Testis (tissue), 3 donors: Measurements from ENCODE around the gene NECAB3. TPM values are rescaled to one million over a fixed set of nuclear protein-coding genes. Genes with fewer than 3 reads are reported as not detected.

Experiments
- DNase-seq: peaks from one replicate; pipeline ENCODE4 v3.0.0-alpha.2; 2019
- H3K27ac ChIP-seq, 2 donors: fragments of 200-600 bp; sonication (generic); one replicate each; pipeline ENCODE4 v1.5.1; 2019
- H3K27me3 ChIP-seq: fragments of 200-600 bp; sonication (generic); one replicate; pipeline ENCODE4 v1.5.1; 2019
- H3K36me3 ChIP-seq: fragments of 200-600 bp; sonication (generic); one replicate; pipeline ENCODE4 v1.5.1; 2017; ENCODE audit warnings: low read depth; ENCODE audit errors: missing control alignments
- H3K4me1 ChIP-seq: fragments of 200-600 bp; sonication (generic); one replicate; pipeline ENCODE4 v1.5.1; 2019
- H3K4me3 ChIP-seq, 2 donors: fragments of 200-600 bp; sonication (generic); one replicate each; pipeline ENCODE4 v1.5.1; 2017 to 2019
- H3K9me3 ChIP-seq: fragments of 200-600 bp; sonication (generic); one replicate; pipeline ENCODE4 v1.5.1; 2017
- CTCF ChIP-seq, 3 experiments: fragments of 450-650 bp in 2 of 3; fragments of 200-600 bp in 1 of 3; sonication (generic) in 1 of 3; IDR thresholded peaks; one replicate each; pipeline ENCODE4 v1.5.1; 2016 to 2019; ENCODE audit warnings: antibody characterized with exemption in 3 of 3, mild to moderate bottlenecking in 2 of 3, moderate library complexity in 1 of 3
- POLR2A ChIP-seq: fragments of 450-650 bp; IDR thresholded peaks from one replicate; pipeline ENCODE4 v1.6.1; 2017; ENCODE audit warnings: antibody characterized with exemption, mild to moderate bottlenecking, moderate library complexity
- WGBS, 2 donors: methylation state at CpG; one replicate each; pipeline ENCODE4 v1.1.5; 2018; 5-methylcytosine and 5-hydroxymethylcytosine counted together
- intact Hi-C: fragments of 100-400 bp; cut with DNase I; formaldehyde crosslinking; loops from one replicate; pipeline ENCODE4 v1.15.1; 2023; ENCODE audit warnings: low total_unique reads
- polyA plus RNA-seq: library from polyadenylated mRNA; stranded (reverse); fragments of 350-450 nt; fragmentation: Illumina TruSeq; extraction: RNeasy Lipid Tissue Mini Kit (QIAGEN cat#74804); gene quantifications from one replicate; pipeline ENCODE4 v1.2.3, GENCODE V29; 2014; ENCODE audit warnings: low read depth, low replicate concordance; ENCODE audit not compliant: insufficient read depth
- total RNA-seq, 2 donors: library from RNA; depleted of rRNA; stranded (reverse); fragments of >200 nt; gene quantifications; one replicate each; pipeline ENCODE4 v1.2.3, GENCODE V29; 2016

NECAB3 gene
- total and polyA plus RNA-seq, 3 donors from 2014 or later, result 59.7 to 118 (median 106) TPM

GRCh38 chr20:33663161-33664084 lies 10.8 kb downstream of the NECAB3 start:
- TF ChIP-seq CTCF (IDR thresholded peaks at IDR 0.05), result no peak
- TF ChIP-seq POLR2A, result no peak
- WGBS, 2 donors, result 0 to 1% methylated on average over 9 to 81 of the region's 84 CpGs
- Histone ChIP-seq H3K9me3 (no peaks in the 10 kb centered on the region), H3K27me3 (no peaks in the 10 kb centered on the region), H3K4me1 (peaks cover 19% of the 10 kb centered on the region), H3K4me3 (peak overlapping the region; percentile 57 to 75), H3K36me3 (no peaks in the 10 kb centered on the region), H3K27ac (peak overlapping the region; percentile 72 to 75)
- intact Hi-C loops, result no loop called here
- DNase-seq, result peak; percentile 82

- peak within 1 kb of the TSS; percentile 72 to 75 for H3K27ac ChIP-seq
- 81 to 90% methylated on average over 5 to 10 of the region's 10 CpGs for WGBS, 2 donors
- peak within 1 kb of the TSS; percentile 57 to 75 for H3K4me3 ChIP-seq
- intact Hi-C loops, result no loop called here
- TF ChIP-seq CTCF (IDR thresholded peaks at IDR 0.05) (no peak), POLR2A (no peak)
- H3K36me3 ChIP-seq, result no peaks in the 10 kb centered on the region
- no peaks in the 10 kb centered on the region for H3K9me3 ChIP-seq
- DNase-seq, result no peak
- H3K27me3 ChIP-seq, result no peaks in the 10 kb centered on the region
- peaks cover 19% of the 10 kb centered on the region for H3K4me1 ChIP-seq
Observed at GRCh38 chr20:33662172-33662571, 12.1 kb downstream of the NECAB3 start, which contains the start of gene C20orf144. C20orf144 (plus strand) TSS chr20:33662327; CDS start chr20:33662346, 19 bp downstream.

DNA sequence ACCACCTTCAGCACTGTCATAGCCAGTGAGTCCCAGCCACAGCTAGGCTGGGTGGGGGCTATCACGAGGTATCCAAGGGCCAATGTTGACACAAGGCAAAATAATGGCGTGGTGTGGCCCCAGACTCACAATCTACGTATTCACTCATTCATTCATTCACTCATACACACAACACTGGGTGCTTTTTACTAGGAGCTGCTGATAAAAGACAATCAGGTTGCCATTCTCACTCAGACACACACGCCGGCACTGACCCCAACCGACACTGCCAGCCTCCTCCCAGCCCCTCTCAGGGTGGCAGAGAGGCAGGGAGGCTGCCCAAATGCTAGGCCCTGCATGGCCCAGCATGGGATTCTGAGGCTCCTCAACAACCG lies 13.6 kb downstream of the NECAB3 start:
- H3K9me3 ChIP-seq, result no peaks in the 10 kb centered on the region
- WGBS, 2 donors, result 91 to 95% methylated on average over 7 of the region's 7 CpGs
- no peaks in the 10 kb centered on the region for H3K36me3 ChIP-seq
- TF ChIP-seq CTCF (IDR thresholded peaks at IDR 0.05), result no peak
- no peak for TF ChIP-seq POLR2A
- H3K4me1 ChIP-seq, result peaks cover 15% of the 10 kb centered on the region
- no peaks in the 10 kb centered on the region for H3K27me3 ChIP-seq
- intact Hi-C loops, result no loop called here
- DNase-seq, result no peak
- no peak overlapping the region for H3K27ac ChIP-seq
- no peak overlapping the region for H3K4me3 ChIP-seq

DNA sequence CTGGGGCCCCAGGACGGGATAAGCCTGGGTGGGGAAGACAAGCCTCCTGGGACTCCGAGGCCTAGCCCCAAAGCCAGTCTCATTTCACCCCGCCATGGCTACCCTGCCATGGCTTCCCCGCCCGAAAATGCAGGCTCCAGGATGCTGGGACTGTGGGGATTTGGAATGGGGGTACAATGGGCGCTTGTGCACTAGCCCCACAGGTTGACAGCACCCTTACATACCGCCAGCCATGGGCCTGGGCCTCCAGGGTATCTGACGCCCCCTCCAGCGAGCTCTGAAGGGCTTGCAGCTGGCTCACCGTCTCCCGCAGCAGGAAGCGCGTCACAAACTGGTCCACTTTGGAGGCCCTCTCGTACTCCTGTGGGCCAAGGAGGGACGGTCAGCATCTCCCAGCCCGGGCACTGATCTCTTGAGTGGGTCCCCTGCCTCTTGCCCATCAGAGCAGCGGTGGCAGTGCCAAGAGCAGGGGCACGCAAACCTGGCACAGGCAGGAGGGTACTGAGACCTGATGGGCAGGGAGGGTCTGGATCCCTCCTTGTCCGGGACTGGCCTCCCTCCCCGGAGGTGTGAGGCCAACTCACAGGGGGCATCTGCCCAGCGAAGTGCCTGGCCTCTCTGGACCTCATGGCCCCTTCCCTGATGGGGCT lies 14.1 kb downstream of the NECAB3 start:
- Histone ChIP-seq H3K27me3 (no peaks in the 10 kb centered on the region), H3K27ac (no peak overlapping the region), H3K9me3 (no peaks in the 10 kb centered on the region), H3K4me1 (peaks cover 15% of the 10 kb centered on the region), H3K36me3 (no peaks in the 10 kb centered on the region), H3K4me3 (no peak overlapping the region)
- TF ChIP-seq POLR2A (no peak), CTCF (IDR thresholded peaks at IDR 0.05) (no peak)
- no peak for DNase-seq
- 92% methylated on average over 7 to 20 of the region's 21 CpGs for WGBS, 2 donors
- intact Hi-C loops, result no loop called here
